Suprapubic skin (tissue), 4 donors: ENCODE results near the gene RDH14. TPM values are rescaled to one million over a fixed set of nuclear protein-coding genes. Genes with fewer than 3 reads are reported as not detected.

ENCODE experiments used
- DNase-seq, 2 donors: peaks; one replicate each; pipeline ENCODE4 v3.0.0-alpha.2; 2019; ENCODE audit warnings: low spot score in 2 of 2
- H3K27ac ChIP-seq: fragments of 200-600 bp; sonication (generic); one replicate; pipeline ENCODE4 v1.5.1; 2019
- H3K27me3 ChIP-seq: fragments of 200-600 bp; sonication (generic); one replicate; pipeline ENCODE4 v1.5.1; 2019
- H3K36me3 ChIP-seq: fragments of 200-600 bp; sonication (generic); one replicate; pipeline ENCODE4 v1.5.1; 2019
- H3K4me1 ChIP-seq: fragments of 200-600 bp; sonication (generic); one replicate; pipeline ENCODE4 v1.5.1; 2019
- H3K4me3 ChIP-seq: fragments of 200-600 bp; sonication (generic); one replicate; pipeline ENCODE4 v1.5.1; 2019; ENCODE audit warnings: mild to moderate bottlenecking
- H3K9me3 ChIP-seq: fragments of 200-600 bp; sonication (generic); one replicate; pipeline ENCODE4 v1.5.1; 2019
- CTCF ChIP-seq, 2 donors: fragments of 200-600 bp in 1 of 2; fragments of 450-650 bp in 1 of 2; sonication (generic) in 1 of 2; IDR thresholded peaks; one replicate each; pipeline ENCODE4 v1.5.1; 2016 to 2019; ENCODE audit warnings: antibody characterized with exemption in 2 of 2, mild to moderate bottlenecking in 1 of 2, moderate library complexity in 1 of 2
- EP300 ChIP-seq: sonication (generic); formaldehyde crosslinking; IDR thresholded peaks from one replicate; pipeline ENCODE4 v1.6.1; 2017; ENCODE audit warnings: antibody characterized with exemption
- POLR2A ChIP-seq, 2 donors: fragments of 450-650 bp; IDR thresholded peaks; one replicate each; pipeline ENCODE4 v1.6.1; 2017; ENCODE audit warnings: antibody characterized with exemption in 2 of 2, mild to moderate bottlenecking in 2 of 2, moderate library complexity in 2 of 2
- POLR2AphosphoS5 ChIP-seq, 3 donors: sonication (generic); formaldehyde crosslinking; IDR thresholded peaks; one replicate each; pipeline ENCODE4 v1.6.1; 2017; ENCODE audit warnings: antibody characterized with exemption in 3 of 3
- WGBS: methylation state at CpG from one replicate; pipeline ENCODE4 v1.1.5; 2018; 5-methylcytosine and 5-hydroxymethylcytosine counted together
- total RNA-seq, 4 donors: library from RNA; depleted of rRNA; stranded (reverse); fragments of >200 nt; gene quantifications; one replicate each; pipeline ENCODE4 v1.1.0, GENCODE V29; 2016

Gene RDH14
- total RNA-seq, 4 donors from 2014 or later, result 13.4 to 18.6 (median 15.1) TPM

GRCh38 chr2:18519914-18520450 is 40.5 kb downstream of the RDH14 start:
- Histone ChIP-seq H3K9me3 (no peaks in the 10 kb centered on the region), H3K27me3 (no peaks in the 10 kb centered on the region), H3K4me3 (no peak overlapping the region), H3K4me1 (peaks cover 10% of the 10 kb centered on the region), H3K27ac (peak overlapping the region; percentile 3), H3K36me3 (no peaks in the 10 kb centered on the region)
- 50% methylated on average over 7 of the region's 7 CpGs for WGBS
- TF ChIP-seq POLR2A (IDR thresholded peaks at IDR 0.05) (no peak), CTCF (IDR thresholded peaks at IDR 0.05) (no peak), EP300 (no peak), POLR2AphosphoS5 (IDR thresholded peaks at IDR 0.05) (no peak)
- no peak for DNase-seq

GRCh38 chr2:18518116-18519111 is 42.0 kb downstream of the RDH14 start:
- TF ChIP-seq CTCF (IDR thresholded peaks at IDR 0.05) (no peak), POLR2AphosphoS5 (IDR thresholded peaks at IDR 0.05) (no peak), POLR2A (IDR thresholded peaks at IDR 0.05) (no peak), EP300 (no peak)
- Histone ChIP-seq H3K4me1 (peaks cover 16% of the 10 kb centered on the region), H3K27ac (no peak overlapping the region), H3K4me3 (no peak overlapping the region), H3K9me3 (no peaks in the 10 kb centered on the region), H3K36me3 (no peaks in the 10 kb centered on the region), H3K27me3 (no peaks in the 10 kb centered on the region)
- DNase-seq, result no peak
- 83% methylated on average over 11 of the region's 11 CpGs for WGBS

- H3K9me3 ChIP-seq, result no peaks in the 10 kb centered on the region
- no peak overlapping the region for H3K27ac ChIP-seq
- H3K27me3 ChIP-seq, result no peaks in the 10 kb centered on the region
- TF ChIP-seq CTCF (IDR thresholded peaks at IDR 0.05) (no peak), POLR2AphosphoS5 (IDR thresholded peaks at IDR 0.05) (no peak), POLR2A (IDR thresholded peaks at IDR 0.05) (no peak), EP300 (no peak)
- no peak for DNase-seq
- H3K36me3 ChIP-seq, result no peaks in the 10 kb centered on the region
- H3K4me1 ChIP-seq, result peaks cover 16% of the 10 kb centered on the region
- H3K4me3 ChIP-seq, result no peak overlapping the region
- WGBS, result 89% methylated on average over 1 of the region's 1 CpG
Observed at GRCh38 chr2:18517386-18517785, 43.1 kb downstream of the RDH14 start.

GRCh38 chr2:18516112-18516511 is 44.3 kb downstream of the RDH14 start:
- WGBS, result 67% methylated on average over 11 of the region's 11 CpGs

More at GRCh38 chr2:18516112-18516511, 44.3 kb downstream of the RDH14 start:
- DNase-seq, result no peak
- TF ChIP-seq POLR2A (IDR thresholded peaks at IDR 0.05) (no peak), CTCF (IDR thresholded peaks at IDR 0.05) (no peak), EP300 (no peak), POLR2AphosphoS5 (IDR thresholded peaks at IDR 0.05) (no peak)
- Histone ChIP-seq H3K27me3 (no peaks in the 10 kb centered on the region), H3K9me3 (no peaks in the 10 kb centered on the region), H3K4me1 (peaks cover 16% of the 10 kb centered on the region), H3K4me3 (no peak overlapping the region), H3K36me3 (no peaks in the 10 kb centered on the region), H3K27ac (no peak overlapping the region)
